ENCODE results near the gene NAT8L. TPM values are rescaled to one million over a fixed set of nuclear protein-coding genes. Genes with fewer than 3 reads are reported as not detected.

Gene NAT8L
- total RNA-seq, 1 experiment from 2014 or later: 1.6 TPM

DNA sequence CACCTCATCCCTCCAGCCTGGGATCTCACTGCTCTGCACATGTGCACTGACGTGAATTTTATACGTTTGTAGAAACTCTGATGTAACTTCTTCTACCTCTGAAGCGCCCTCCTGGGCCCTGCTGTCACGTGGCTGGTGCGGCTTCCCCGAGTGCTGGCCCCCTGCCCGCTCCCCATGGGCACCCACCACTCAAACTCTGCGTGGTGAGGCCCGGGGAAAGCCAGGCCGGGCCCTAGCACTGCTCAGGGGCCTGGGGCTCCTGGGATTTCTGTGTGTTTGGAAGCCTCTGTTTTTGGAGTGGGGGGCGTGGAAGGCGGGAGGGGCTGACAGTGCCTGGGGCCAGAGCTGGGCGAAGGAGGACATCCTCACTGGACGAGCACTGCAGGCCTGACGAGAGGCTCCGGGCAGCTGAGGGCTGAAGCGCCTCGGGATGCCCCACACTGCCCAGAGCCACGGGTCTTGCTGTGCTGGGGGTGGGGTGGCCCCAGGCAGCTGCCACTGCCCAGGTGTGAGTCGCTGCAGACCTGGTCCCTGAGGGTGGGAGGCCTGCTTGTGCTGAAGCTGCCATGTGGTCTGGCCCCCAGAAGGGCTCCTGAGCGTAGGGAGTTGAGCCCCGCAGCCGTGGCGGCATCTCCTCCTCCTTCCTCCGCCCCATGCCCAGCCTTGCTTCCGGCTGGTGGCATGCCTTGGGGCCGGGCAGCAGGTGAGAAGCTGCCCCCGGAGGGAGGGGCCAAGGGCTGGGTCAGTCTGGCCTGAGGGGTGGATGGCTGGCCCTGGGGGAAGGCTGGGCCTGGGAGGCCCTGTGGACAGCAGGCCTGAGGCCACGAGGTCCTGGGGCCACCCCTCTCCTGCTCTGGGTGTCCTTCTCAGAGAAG is 7.7 kb downstream of the NAT8L start:
- TF ChIP-seq, protein P1, sequence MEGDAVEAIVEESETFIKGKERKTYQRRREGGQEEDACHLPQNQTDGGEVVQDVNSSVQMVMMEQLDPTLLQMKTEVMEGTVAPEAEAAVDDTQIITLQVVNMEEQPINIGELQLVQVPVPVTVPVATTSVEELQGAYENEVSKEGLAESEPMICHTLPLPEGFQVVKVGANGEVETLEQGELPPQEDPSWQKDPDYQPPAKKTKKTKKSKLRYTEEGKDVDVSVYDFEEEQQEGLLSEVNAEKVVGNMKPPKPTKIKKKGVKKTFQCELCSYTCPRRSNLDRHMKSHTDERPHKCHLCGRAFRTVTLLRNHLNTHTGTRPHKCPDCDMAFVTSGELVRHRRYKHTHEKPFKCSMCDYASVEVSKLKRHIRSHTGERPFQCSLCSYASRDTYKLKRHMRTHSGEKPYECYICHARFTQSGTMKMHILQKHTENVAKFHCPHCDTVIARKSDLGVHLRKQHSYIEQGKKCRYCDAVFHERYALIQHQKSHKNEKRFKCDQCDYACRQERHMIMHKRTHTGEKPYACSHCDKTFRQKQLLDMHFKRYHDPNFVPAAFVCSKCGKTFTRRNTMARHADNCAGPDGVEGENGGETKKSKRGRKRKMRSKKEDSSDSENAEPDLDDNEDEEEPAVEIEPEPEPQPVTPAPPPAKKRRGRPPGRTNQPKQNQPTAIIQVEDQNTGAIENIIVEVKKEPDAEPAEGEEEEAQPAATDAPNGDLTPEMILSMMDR (conservative IDR thresholded peaks at IDR 0.05; ENCODE audit: low read depth, low read length): no peak
- TF ChIP-seq EZH2 (IDR thresholded peaks at IDR 0.05; ENCODE audit: low read length, unreplicated experiment): no peak
- TF ChIP-seq EZH2phosphoT487 (IDR thresholded peaks at IDR 0.05; ENCODE audit: borderline replicate concordance, low read length): no peak
- Histone ChIP-seq H3K36me3 (ENCODE audit: low read depth, low read length) (no peaks in the 10 kb centered on the region), H3K4me3 (ENCODE audit: low read length) (no peak overlapping the region), H3K27ac (ENCODE audit: low read length) (no peak overlapping the region), H3F3A (ENCODE audit: low read length, unreplicated experiment) (no peaks in the 10 kb centered on the region), H3K9ac (ENCODE audit: low read length) (no peak overlapping the region), H3K9me3 (ENCODE audit: low read length) (no peaks in the 10 kb centered on the region), H3K27me3 (ENCODE audit: low read length) (no peaks in the 10 kb centered on the region), H4K20me1 (ENCODE audit: low read length) (no peaks in the 10 kb centered on the region), H3K4me1 (ENCODE audit: insufficient read depth, low read length) (no peaks in the 10 kb centered on the region), H2AFZ (ENCODE audit: low read length) (no peak overlapping the region), H3K79me2 (ENCODE audit: low read length) (no peaks in the 10 kb centered on the region), H3K9me2 (replicated peaks; ENCODE audit: low read length) (no peaks in the 10 kb centered on the region), H3K4me2 (ENCODE audit: low read length) (no peak overlapping the region)
- no peak for ATAC-seq
- intact Hi-C loops (cut with micrococcal nuclease): no loop called here
- no TSS peak for BruUV-seq (replicated peaks)
- DNase-seq: no peak
- CTCF ChIA-PET: no interaction called here
- POLR2A ChIA-PET (ENCODE audit: unreplicated experiment): no interaction called here

DNA sequence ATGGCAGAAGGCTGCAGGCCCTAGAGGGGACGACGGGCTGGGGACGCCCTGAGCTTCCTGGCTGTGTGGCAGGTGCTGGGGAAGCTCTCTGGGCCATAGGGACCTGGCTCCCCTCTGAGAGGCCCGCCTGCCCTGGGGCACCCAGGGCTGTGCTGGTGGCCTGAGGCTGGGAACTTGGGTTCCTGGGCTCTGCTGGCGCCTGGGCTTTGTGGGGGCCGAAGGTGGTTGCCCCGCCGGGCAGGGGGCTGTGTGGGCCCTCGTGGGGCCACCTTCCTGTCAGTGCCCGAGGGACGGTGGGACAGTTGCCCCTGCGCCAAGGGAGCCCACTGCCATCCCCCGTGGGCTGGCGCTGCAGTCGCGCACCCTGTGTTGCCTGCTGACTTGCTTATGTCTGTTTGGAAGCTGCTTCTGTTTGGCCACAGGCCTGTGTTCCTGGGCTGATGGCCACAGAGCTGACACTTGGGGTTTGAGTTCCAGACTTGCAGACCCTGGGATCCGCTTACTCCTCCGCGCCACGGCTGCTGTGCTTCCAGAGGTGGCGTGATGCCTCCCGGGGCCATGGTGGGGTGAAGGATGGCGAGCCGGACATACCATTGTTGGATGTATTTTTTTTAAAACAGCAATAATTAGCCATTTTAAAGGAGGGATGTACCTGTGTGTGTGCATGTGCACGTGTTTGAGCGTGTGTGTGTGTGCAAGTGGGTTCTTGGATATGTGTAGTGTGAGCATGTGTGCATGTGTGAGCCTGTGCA is 8.5 kb downstream of the NAT8L start:
- no peaks in the 10 kb centered on the region for H3F3A ChIP-seq (ENCODE audit: low read length, unreplicated experiment)
- H3K9me2 ChIP-seq (replicated peaks; ENCODE audit: low read length): no peaks in the 10 kb centered on the region
- no peak overlapping the region for H3K9ac ChIP-seq (ENCODE audit: low read length)
- ATAC-seq: no peak
- ChIA-PET POLR2A (ENCODE audit: unreplicated experiment) (no interaction called here), CTCF (no interaction called here)
- TF ChIP-seq EZH2 (IDR thresholded peaks at IDR 0.05; ENCODE audit: low read length, unreplicated experiment) (no peak), EZH2phosphoT487 (IDR thresholded peaks at IDR 0.05; ENCODE audit: borderline replicate concordance, low read length) (no peak)
- TF ChIP-seq, protein P1 (conservative IDR thresholded peaks at IDR 0.05; ENCODE audit: low read depth, low read length): no peak
- no TSS peak for BruUV-seq (replicated peaks)
- H2AFZ ChIP-seq (ENCODE audit: low read length): no peak overlapping the region
- H3K4me2 ChIP-seq (ENCODE audit: low read length): no peak overlapping the region
- H3K79me2 ChIP-seq (ENCODE audit: low read length): no peaks in the 10 kb centered on the region
- H3K27me3 ChIP-seq (ENCODE audit: low read length): no peaks in the 10 kb centered on the region
- H4K20me1 ChIP-seq (ENCODE audit: low read length): no peaks in the 10 kb centered on the region
- H3K36me3 ChIP-seq (ENCODE audit: low read depth, low read length): no peaks in the 10 kb centered on the region
- no peak for DNase-seq
- intact Hi-C loops (cut with micrococcal nuclease): no loop called here
- no peak overlapping the region for H3K27ac ChIP-seq (ENCODE audit: low read length)
- no peak overlapping the region for H3K4me3 ChIP-seq (ENCODE audit: low read length)
- H3K4me1 ChIP-seq (ENCODE audit: insufficient read depth, low read length): no peaks in the 10 kb centered on the region
- H3K9me3 ChIP-seq (ENCODE audit: low read length): no peaks in the 10 kb centered on the region

DNA sequence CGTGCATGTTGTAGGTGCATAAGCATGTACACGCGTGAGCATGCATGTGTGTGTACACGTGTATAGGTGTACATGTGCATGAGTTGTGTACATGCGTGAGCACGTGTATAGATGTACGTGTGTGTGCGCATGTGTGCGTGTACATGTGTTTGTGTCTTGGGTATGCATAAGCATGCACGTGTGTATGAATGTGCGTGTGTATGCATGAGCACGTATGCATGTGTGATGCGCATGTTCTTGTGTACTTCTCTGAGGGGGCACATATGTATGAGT is 9.0 kb downstream of the NAT8L start:
- no peaks in the 10 kb centered on the region for H3K4me1 ChIP-seq (ENCODE audit: insufficient read depth, low read length)
- intact Hi-C loops (cut with micrococcal nuclease): no loop called here
- H3F3A ChIP-seq (ENCODE audit: low read length, unreplicated experiment): no peaks in the 10 kb centered on the region
- ATAC-seq: no peak
- no peak for DNase-seq
- no peak overlapping the region for H3K4me3 ChIP-seq (ENCODE audit: low read length)
- H3K36me3 ChIP-seq (ENCODE audit: low read depth, low read length): no peaks in the 10 kb centered on the region
- no peak overlapping the region for H3K27ac ChIP-seq (ENCODE audit: low read length)
- no peaks in the 10 kb centered on the region for H3K9me2 ChIP-seq (replicated peaks; ENCODE audit: low read length)
- CTCF ChIA-PET: no interaction called here
- H2AFZ ChIP-seq (ENCODE audit: low read length): no peak overlapping the region
- H3K9me3 ChIP-seq (ENCODE audit: low read length): no peaks in the 10 kb centered on the region
- H3K4me2 ChIP-seq (ENCODE audit: low read length): no peak overlapping the region
- no peaks in the 10 kb centered on the region for H3K27me3 ChIP-seq (ENCODE audit: low read length)
- no TSS peak for BruUV-seq (replicated peaks)
- H4K20me1 ChIP-seq (ENCODE audit: low read length): no peaks in the 10 kb centered on the region
- no peak overlapping the region for H3K9ac ChIP-seq (ENCODE audit: low read length)
- TF ChIP-seq, protein P1 (conservative IDR thresholded peaks at IDR 0.05; ENCODE audit: low read depth, low read length): no peak
- TF ChIP-seq EZH2 (IDR thresholded peaks at IDR 0.05; ENCODE audit: low read length, unreplicated experiment) (no peak), EZH2phosphoT487 (IDR thresholded peaks at IDR 0.05; ENCODE audit: borderline replicate concordance, low read length) (no peak)
- H3K79me2 ChIP-seq (ENCODE audit: low read length): no peaks in the 10 kb centered on the region
- POLR2A ChIA-PET (ENCODE audit: unreplicated experiment): no interaction called here

All from PC-3 (cell line).